Activated T-cell treated with anti-CD3 and anti-CD28 coated beads, Interleukin-2, amount 50 U/mL, for 1 hour (primary cell): ENCODE measurements around the gene AOC1.

Experiments used
- DNase-seq: peaks from one replicate; pipeline ENCODE4 v3.0.0-alpha.2; 2020

Gene AOC1

GRCh38 chr7:150835702-150836280 lies 16.5 kb upstream of the AOC1 start:
- DNase-seq = no peak

GRCh38 chr7:150838965-150839650 lies 13.2 kb upstream of the AOC1 start:
- DNase-seq = no peak

GRCh38 chr7:150842018-150842417 lies 10.3 kb upstream of the AOC1 start:
- no peak for DNase-seq

GRCh38 chr7:150842716-150843115 lies 9.6 kb upstream of the AOC1 start:
- no peak for DNase-seq

GRCh38 chr7:150845421-150845861 lies 6.9 kb upstream of the AOC1 start:
- DNase-seq = no peak

- no peak for DNase-seq
Observed at GRCh38 chr7:150846291-150847115, 5.8 kb upstream of the AOC1 start.

- DNase-seq = no peak
Observed at GRCh38 chr7:150847536-150847935, 4.8 kb upstream of the AOC1 start.

GRCh38 chr7:150848111-150848510 lies 4.2 kb upstream of the AOC1 start:
- no peak for DNase-seq

GRCh38 chr7:150848561-150849115 lies 3.7 kb upstream of the AOC1 start:
- DNase-seq = no peak

- DNase-seq = no peak
Observed at GRCh38 chr7:150849204-150849775, 3.0 kb upstream of the AOC1 start.

GRCh38 chr7:150850273-150850672 lies 2.0 kb upstream of the AOC1 start:
- no peak for DNase-seq

GRCh38 chr7:150851492-150852370 lies 586 bp upstream of the AOC1 start:
- DNase-seq = no peak

GRCh38 chr7:150854066-150855000 lies 2.0 kb downstream of the AOC1 start:
- no peak for DNase-seq

- DNase-seq = no peak
Observed at GRCh38 chr7:150855046-150855445, 2.7 kb downstream of the AOC1 start.

GRCh38 chr7:150855476-150856302 lies 3.4 kb downstream of the AOC1 start:
- no peak for DNase-seq

GRCh38 chr7:150856303-150857275 lies 4.3 kb downstream of the AOC1 start:
- no peak for DNase-seq

GRCh38 chr7:150857276-150858055 lies 5.1 kb downstream of the AOC1 start:
- no peak for DNase-seq
